GM23248 (cell line): ENCODE results near the gene TRMU. TPM values are rescaled to one million over a fixed set of nuclear protein-coding genes. Genes with fewer than 3 reads are reported as not detected.

Experiments used
- DNase-seq: peaks from one replicate; pipeline ENCODE4 v3.0.0-alpha.2; 2015
- H2AFZ ChIP-seq: fragments of 200-600 bp; sonication (generic); 2 replicates; pipeline ENCODE4 v1.6.1; 2016; ENCODE audit warnings: antibody characterized with exemption
- H3F3A ChIP-seq: fragments of 200-600 bp; sonication (generic); 2 replicates; pipeline ENCODE4 v1.6.1; 2016; ENCODE audit warnings: mild to moderate bottlenecking, antibody characterized with exemption, mixed run types; ENCODE audit not compliant: insufficient read depth
- H3K27ac ChIP-seq: fragments of 200-600 bp; sonication (generic); 2 replicates; pipeline ENCODE4 v1.5.1; 2016; ENCODE audit warnings: mild to moderate bottlenecking
- H3K27me3 ChIP-seq: fragments of 200-600 bp; sonication (generic); replicated peaks from 2 replicates; pipeline ENCODE4 v1.6.1; 2016; ENCODE audit warnings: mild to moderate bottlenecking; ENCODE audit not compliant: insufficient read depth
- H3K36me3 ChIP-seq: fragments of 200-600 bp; sonication (generic); 2 replicates; pipeline ENCODE4 v1.6.1; 2016; ENCODE audit warnings: low read depth, mild to moderate bottlenecking
- H3K4me1 ChIP-seq: fragments of 200-600 bp; sonication (generic); 2 replicates; pipeline ENCODE4 v1.6.1; 2016; ENCODE audit warnings: mild to moderate bottlenecking; ENCODE audit not compliant: insufficient read depth
- H3K4me2 ChIP-seq: fragments of 200-600 bp; sonication (generic); one replicate; pipeline ENCODE4 v1.6.1; 2016; ENCODE audit warnings: mild to moderate bottlenecking; ENCODE audit not compliant: unreplicated experiment
- H3K4me3 ChIP-seq: fragments of 200-600 bp; sonication (generic); 2 replicates; pipeline ENCODE4 v1.5.1; 2016; ENCODE audit warnings: mild to moderate bottlenecking
- H3K79me2 ChIP-seq: fragments of 200-600 bp; sonication (generic); 2 replicates; pipeline ENCODE4 v1.6.1; 2016; ENCODE audit warnings: mild to moderate bottlenecking; ENCODE audit not compliant: insufficient read depth
- H3K9ac ChIP-seq: fragments of 200-600 bp; sonication (generic); 2 replicates; pipeline ENCODE4 v1.6.1; 2016; ENCODE audit warnings: mild to moderate bottlenecking
- H3K9me2 ChIP-seq: fragments of 200-600 bp; sonication (generic); 2 replicates; pipeline ENCODE4 v1.6.1; 2016; ENCODE audit warnings: mixed run types, mild to moderate bottlenecking, moderate library complexity; ENCODE audit not compliant: insufficient read depth
- H3K9me3 ChIP-seq: fragments of 200-600 bp; sonication (generic); one replicate; pipeline ENCODE4 v1.6.1; 2017; ENCODE audit warnings: low read depth
- H4K20me1 ChIP-seq: fragments of 200-600 bp; sonication (generic); 2 replicates; pipeline ENCODE4 v1.6.0; 2016; ENCODE audit not compliant: insufficient read depth
- EZH2 ChIP-seq: fragments of 200-600 bp; sonication (generic); IDR thresholded peaks from 2 replicates; pipeline ENCODE4 v1.6.1; 2018; ENCODE audit warnings: antibody characterized with exemption, mild to moderate bottlenecking; ENCODE audit not compliant: insufficient read depth, poor library complexity, severe bottlenecking
- EZH2phosphoT487 ChIP-seq: fragments of 200-600 bp; sonication (generic); IDR thresholded peaks from 2 replicates; pipeline ENCODE4 v1.6.1; 2018; ENCODE audit warnings: antibody characterized with exemption, moderate library complexity, mild to moderate bottlenecking, low read depth; ENCODE audit not compliant: insufficient read depth
- WGBS, 2 experiments: methylation state at CpG; one replicate each; pipeline ENCODE4 v1.1.6; 2015 to 2017; ENCODE audit warnings: low lambda C conversion rate in 2 of 2, low coverage in 1 of 2; ENCODE audit errors: missing lambda C conversion rate in 2 of 2; 5-methylcytosine and 5-hydroxymethylcytosine counted together
- in situ Hi-C: fragments of 300-500 bp; cut with MboI; formaldehyde crosslinking; loops from 2 replicates; pipeline ENCODE4 v1.15.0; 2020
- polyA plus RNA-seq: library from polyadenylated mRNA; unstranded; fragments of >200 nt; fragmentation: Nextera tagmentation; extraction: Ambion mirVana; gene quantifications from 2 replicates; pipeline ENCODE4 v1.2.1, GENCODE V29; 2016
- total RNA-seq: library from RNA; depleted of rRNA; stranded (reverse); fragments of >200 nt; shearing (Covaris generic); gene quantifications from 2 replicates; pipeline ENCODE4 v1.2.3, GENCODE V29; 2014

Gene TRMU
- total and polyA plus RNA-seq, 2 experiments from 2014 or later: 27.0 to 38.4 TPM

GRCh38 chr22:46340676-46341075 is 5.2 kb downstream of the TRMU start:
- no peak for TF ChIP-seq EZH2phosphoT487
- no peak for TF ChIP-seq EZH2
- no peak for DNase-seq
- H3K9ac ChIP-seq: no peak overlapping the region
- H3K9me2 ChIP-seq: no peaks in the 10 kb centered on the region
- peaks cover 88% of the 10 kb centered on the region for H3K79me2 ChIP-seq
- no peaks in the 10 kb centered on the region for H4K20me1 ChIP-seq
- in situ Hi-C loops: no loop called here
- no peak overlapping the region for H3K4me2 ChIP-seq
- no peaks in the 10 kb centered on the region for H3K27me3 ChIP-seq
- no peaks in the 10 kb centered on the region for H3F3A ChIP-seq
- H3K36me3 ChIP-seq: peaks cover 53% of the 10 kb centered on the region
- H3K4me1 ChIP-seq: peaks cover 9% of the 10 kb centered on the region; the same call in 1 of the 2 replicates
- H3K4me3 ChIP-seq: no peak overlapping the region
- no peaks in the 10 kb centered on the region for H3K9me3 ChIP-seq
- no peak overlapping the region for H3K27ac ChIP-seq
- H2AFZ ChIP-seq: no peak overlapping the region
- WGBS, 2 experiments: 89% methylated on average over 10 to 13 of the region's 13 CpGs

DNA sequence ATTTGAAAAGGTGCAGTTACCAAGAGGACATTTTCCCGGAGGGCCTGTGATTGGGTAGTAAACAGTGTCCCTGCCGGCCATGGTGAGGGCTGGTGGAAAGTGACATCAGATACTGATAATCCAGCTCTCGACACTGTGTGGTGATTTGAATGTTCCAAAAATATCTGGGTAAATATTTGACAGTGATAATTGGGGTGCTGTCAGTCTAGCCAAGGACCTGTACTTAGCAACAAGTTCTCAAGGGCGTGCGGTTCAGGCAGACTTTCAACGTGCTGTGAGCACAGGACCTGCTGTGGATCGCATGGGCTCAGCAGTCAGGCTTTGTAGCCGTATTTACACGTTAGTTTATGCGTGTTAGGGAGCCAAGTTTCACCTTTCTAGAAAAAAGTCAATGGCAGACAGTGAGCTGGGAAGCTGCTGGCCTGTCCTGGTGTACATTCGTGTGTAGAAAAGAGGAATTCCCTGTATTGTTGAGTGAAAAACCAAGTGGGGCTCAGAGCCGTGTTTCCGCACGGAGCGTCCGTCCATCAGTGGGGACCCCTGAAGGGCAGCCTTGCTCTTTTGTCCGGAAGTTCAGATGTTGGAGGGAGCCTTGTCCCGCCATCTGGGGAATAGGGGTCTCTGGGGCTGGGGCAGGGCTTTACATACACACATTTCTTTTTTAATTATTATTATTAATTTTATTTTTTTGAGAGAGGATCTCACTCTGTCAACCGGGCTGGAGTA is 11.3 kb downstream of the TRMU start:
- no peak overlapping the region for H3K27ac ChIP-seq
- H3F3A ChIP-seq: no peaks in the 10 kb centered on the region
- H3K27me3 ChIP-seq: no peaks in the 10 kb centered on the region
- no peak overlapping the region for H3K4me3 ChIP-seq
- in situ Hi-C loops: no loop called here
- no peaks in the 10 kb centered on the region for H3K4me1 ChIP-seq
- H3K9me3 ChIP-seq: no peaks in the 10 kb centered on the region
- peaks cover 30% of the 10 kb centered on the region for H3K79me2 ChIP-seq
- no peaks in the 10 kb centered on the region for H3K9me2 ChIP-seq
- H3K36me3 ChIP-seq: peaks cover 35% of the 10 kb centered on the region; the same call in 1 of the 2 replicates
- H3K4me2 ChIP-seq: no peak overlapping the region
- 90 to 92% methylated on average over 19 of the region's 19 CpGs for WGBS, 2 experiments
- no peak for DNase-seq
- no peak for TF ChIP-seq EZH2phosphoT487
- no peak for TF ChIP-seq EZH2
- no peak overlapping the region for H2AFZ ChIP-seq
- no peak overlapping the region for H3K9ac ChIP-seq
- no peaks in the 10 kb centered on the region for H4K20me1 ChIP-seq

DNA sequence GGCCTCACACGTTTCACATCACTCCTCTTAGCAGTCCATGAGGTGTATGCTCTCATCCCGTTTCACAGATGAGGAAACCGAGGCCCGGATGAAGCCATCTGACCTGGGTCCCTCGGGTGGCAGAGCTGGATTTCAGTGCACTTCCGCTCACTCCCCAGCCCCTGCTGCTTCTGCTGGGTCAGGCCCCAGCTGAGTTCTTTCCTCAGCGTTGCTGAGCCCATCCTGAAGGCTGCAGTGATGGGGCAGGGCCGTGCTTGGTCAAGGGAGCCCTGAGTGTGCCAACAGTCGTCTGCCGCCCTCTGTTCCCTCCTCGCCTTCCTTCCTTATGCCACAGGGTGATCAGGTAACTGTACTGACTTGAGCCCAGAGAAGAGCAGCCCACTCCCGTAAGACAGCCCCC is 12.1 kb downstream of the TRMU start:
- DNase-seq: no peak
- no peaks in the 10 kb centered on the region for H3K9me2 ChIP-seq
- no peak overlapping the region for H2AFZ ChIP-seq
- no peaks in the 10 kb centered on the region for H4K20me1 ChIP-seq
- no peak overlapping the region for H3K27ac ChIP-seq
- H3K9me3 ChIP-seq: no peaks in the 10 kb centered on the region
- H3F3A ChIP-seq: no peaks in the 10 kb centered on the region
- peaks cover 22% of the 10 kb centered on the region for H3K79me2 ChIP-seq
- H3K4me3 ChIP-seq: no peak overlapping the region
- no peaks in the 10 kb centered on the region for H3K27me3 ChIP-seq
- in situ Hi-C loops: no loop called here
- no peak overlapping the region for H3K9ac ChIP-seq
- peaks cover 34% of the 10 kb centered on the region; the same call in 1 of the 2 replicates for H3K36me3 ChIP-seq
- TF ChIP-seq EZH2: no peak
- TF ChIP-seq EZH2phosphoT487: no peak
- H3K4me2 ChIP-seq: no peak overlapping the region
- WGBS, 2 experiments: 83 to 87% methylated on average over 12 of the region's 12 CpGs
- H3K4me1 ChIP-seq: no peaks in the 10 kb centered on the region

GRCh38 chr22:46348099-46348695 is 12.7 kb downstream of the TRMU start:
- DNase-seq: no peak
- no peaks in the 10 kb centered on the region for H3K27me3 ChIP-seq
- no peaks in the 10 kb centered on the region for H3K4me1 ChIP-seq
- peaks cover 29% of the 10 kb centered on the region; the same call in 1 of the 2 replicates for H3K36me3 ChIP-seq
- in situ Hi-C loops: no loop called here
- H3K9me2 ChIP-seq: no peaks in the 10 kb centered on the region
- no peak overlapping the region for H2AFZ ChIP-seq
- H3K27ac ChIP-seq: no peak overlapping the region
- no peaks in the 10 kb centered on the region for H4K20me1 ChIP-seq
- no peak overlapping the region for H3K4me3 ChIP-seq
- TF ChIP-seq EZH2phosphoT487 (no peak), EZH2 (no peak)
- H3K9ac ChIP-seq: no peak overlapping the region
- peaks cover 17% of the 10 kb centered on the region; the same call in 1 of the 2 replicates for H3K79me2 ChIP-seq
- 98% methylated on average over 15 of the region's 15 CpGs for whole genome bisulfite sequencing, 2 experiments
- no peak overlapping the region for H3K4me2 ChIP-seq
- H3F3A ChIP-seq: no peaks in the 10 kb centered on the region
- H3K9me3 ChIP-seq: no peaks in the 10 kb centered on the region
